ENCODE data around the gene MEF2A.
"Not testable (repeated sequence)": the region's sequence is repeated elsewhere in the genome, so short reads cannot be mapped to it uniquely, and the experiment has no call there.

MEF2A gene

DNA sequence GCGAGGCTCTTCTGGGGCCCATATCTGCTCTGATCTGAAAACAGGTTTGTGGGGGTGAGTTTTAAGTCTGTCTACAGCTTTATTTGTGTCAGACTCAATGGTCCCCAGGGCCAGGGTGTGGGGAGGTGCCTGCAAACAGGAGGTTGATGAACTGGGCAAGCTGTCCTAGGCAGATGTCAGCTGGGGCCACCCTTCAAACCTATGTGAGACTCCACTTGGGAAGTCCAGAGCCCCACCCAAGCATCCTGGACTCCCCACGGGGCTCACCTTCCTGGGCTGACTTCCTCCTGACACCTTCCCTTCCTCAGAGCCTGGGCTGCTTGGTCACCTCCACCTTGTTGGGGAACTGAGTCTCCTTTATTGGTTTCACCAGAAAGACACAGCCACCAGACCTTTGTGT is 176.1 kb downstream of the MEF2A start:
- no peak overlapping the region for H3K4me2 ChIP-seq
- H3K27me3 ChIP-seq: no peaks in the 10 kb centered on the region
- H4K20me1 ChIP-seq: no peaks in the 10 kb centered on the region
- TF ChIP-seq Cebpa-rat (IDR thresholded peaks at IDR 0.05): no peak
- H3K9me3 ChIP-seq: no peaks in the 10 kb centered on the region
- H3K27ac ChIP-seq: no peak overlapping the region
- peaks cover 13% of the 10 kb centered on the region; the same call in 1 of the 2 replicates for H3K36me3 ChIP-seq
- H3K4me3 ChIP-seq: no peak overlapping the region
- no peaks in the 10 kb centered on the region for H3K4me1 ChIP-seq
- no peak overlapping the region for H3K9ac ChIP-seq

DNA sequence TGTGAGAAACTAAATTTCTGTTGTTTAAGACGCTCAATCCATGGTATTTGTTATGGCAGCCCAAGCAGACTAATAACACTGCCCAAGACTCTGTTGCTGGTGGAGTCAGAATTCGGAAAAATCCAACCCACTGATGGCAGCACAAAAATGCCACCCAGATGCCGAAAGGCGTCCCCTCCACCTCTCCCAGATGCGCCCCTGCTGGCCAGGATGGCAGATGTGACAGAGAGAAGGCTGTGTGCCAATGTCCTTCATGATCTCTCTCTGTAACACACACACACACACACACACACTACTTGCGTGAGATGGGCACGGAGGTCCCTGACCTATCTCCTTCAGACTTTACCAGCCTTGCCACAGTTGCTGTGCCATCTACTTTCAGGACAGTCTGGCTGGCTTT is 178.4 kb downstream of the MEF2A start:
- Histone ChIP-seq H3K27me3 (no peaks in the 10 kb centered on the region), H3K9ac (no peak overlapping the region), H3K4me3 (no peak overlapping the region), H3K27ac (no peak overlapping the region), H3K4me1 (no peaks in the 10 kb centered on the region), H3K36me3 (0 out of 2 replicates have a peak, but pooled peaks cover 2% of the 10 kb centered on the region), H3K9me3 (no peaks in the 10 kb centered on the region), H4K20me1 (no peaks in the 10 kb centered on the region), H3K4me2 (no peak overlapping the region)
- no peak for TF ChIP-seq Cebpa-rat (IDR thresholded peaks at IDR 0.05)

DNA sequence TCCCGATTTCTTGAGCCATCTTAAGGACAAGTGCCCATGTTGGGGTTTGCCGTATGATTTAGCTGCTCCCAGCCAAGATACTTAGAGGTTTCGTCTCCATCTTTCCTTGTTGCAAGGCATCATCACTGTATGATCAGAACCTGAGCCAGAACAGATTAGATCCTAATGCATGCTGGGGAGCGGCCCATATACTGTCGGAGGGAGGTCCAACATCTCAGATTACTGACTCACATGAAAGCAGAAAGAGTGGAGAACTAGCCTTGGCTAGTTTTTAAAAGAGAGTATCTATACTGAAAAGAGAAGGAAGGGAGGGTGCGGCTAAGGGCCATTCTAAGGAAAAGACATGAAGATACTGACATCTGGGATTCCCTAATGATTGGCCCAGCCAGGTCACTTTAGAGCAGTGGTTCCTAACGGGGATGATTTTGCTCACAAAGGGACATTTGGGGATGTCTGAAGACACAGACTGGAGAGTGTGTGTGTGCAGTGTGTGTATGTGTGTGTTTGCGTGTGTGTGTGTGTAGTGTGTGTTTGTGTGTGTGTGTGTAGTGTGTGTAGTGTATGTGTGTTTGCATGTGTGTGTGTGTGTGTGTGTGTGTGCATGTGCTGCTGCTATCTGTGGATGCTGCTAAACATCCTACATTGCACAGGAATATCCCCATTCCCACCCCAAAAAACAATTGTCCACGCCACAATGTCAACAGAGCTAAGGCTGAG is 179.7 kb downstream of the MEF2A start:
- Histone ChIP-seq H3K4me1 (no peaks in the 10 kb centered on the region), H3K9ac (no peak overlapping the region), H3K4me3 (no peak overlapping the region), H3K27ac (no peak overlapping the region), H3K27me3 (no peaks in the 10 kb centered on the region), H4K20me1 (no peaks in the 10 kb centered on the region), H3K4me2 (no peak overlapping the region), H3K36me3 (no peaks in the 10 kb centered on the region), H3K9me3 (no peaks in the 10 kb centered on the region)
- TF ChIP-seq Cebpa-rat (IDR thresholded peaks at IDR 0.05): no peak

DNA sequence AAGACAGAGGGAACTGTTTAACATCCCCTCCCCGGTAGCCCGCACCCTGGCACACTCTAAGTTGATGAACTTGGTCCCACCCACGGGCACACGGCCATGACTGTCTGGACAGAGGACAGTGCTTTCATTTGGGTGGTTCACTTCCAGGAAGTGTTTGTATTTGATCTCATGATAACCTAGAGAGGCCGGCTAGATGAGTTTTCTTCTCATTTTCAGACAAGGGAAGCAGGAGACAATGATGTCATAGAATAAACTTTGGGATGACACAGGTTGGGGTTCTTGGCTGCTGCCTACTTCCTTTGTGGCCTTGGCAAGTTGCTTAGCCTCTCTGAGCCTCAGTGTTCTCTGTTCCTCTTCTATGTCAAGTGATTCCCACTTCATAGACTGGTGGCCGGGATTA is 183.6 kb downstream of the MEF2A start:
- no peak for TF ChIP-seq Cebpa-rat (IDR thresholded peaks at IDR 0.05)
- Histone ChIP-seq H3K9ac (no peak overlapping the region), H3K36me3 (no peaks in the 10 kb centered on the region), H3K4me2 (no peak overlapping the region), H3K4me3 (no peak overlapping the region), H4K20me1 (no peaks in the 10 kb centered on the region), H3K4me1 (peaks cover 15% of the 10 kb centered on the region), H3K27ac (no peak overlapping the region), H3K27me3 (no peaks in the 10 kb centered on the region), H3K9me3 (no peaks in the 10 kb centered on the region)

DNA sequence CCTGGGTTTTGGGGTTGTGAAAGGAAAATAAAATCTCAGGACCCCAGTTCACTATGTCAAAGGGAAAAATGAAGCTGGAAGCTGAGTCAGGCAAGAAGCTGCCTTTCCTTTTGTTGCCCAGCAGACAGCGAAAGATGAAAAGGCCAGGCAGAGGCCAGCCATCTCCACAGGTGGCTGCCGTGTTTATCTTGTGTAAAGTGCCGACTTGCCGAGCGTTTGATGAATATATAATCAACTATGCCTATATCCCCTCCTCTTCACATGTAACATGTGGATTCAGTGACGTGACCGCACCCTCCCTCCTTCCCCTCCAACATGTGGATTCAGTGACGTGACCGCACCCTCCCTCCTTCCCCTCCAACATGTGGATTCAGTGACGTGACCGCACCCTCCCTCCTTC is 184.5 kb downstream of the MEF2A start:
- not testable (repeated sequence) for H3K27ac ChIP-seq, H3K9me3 ChIP-seq

DNA sequence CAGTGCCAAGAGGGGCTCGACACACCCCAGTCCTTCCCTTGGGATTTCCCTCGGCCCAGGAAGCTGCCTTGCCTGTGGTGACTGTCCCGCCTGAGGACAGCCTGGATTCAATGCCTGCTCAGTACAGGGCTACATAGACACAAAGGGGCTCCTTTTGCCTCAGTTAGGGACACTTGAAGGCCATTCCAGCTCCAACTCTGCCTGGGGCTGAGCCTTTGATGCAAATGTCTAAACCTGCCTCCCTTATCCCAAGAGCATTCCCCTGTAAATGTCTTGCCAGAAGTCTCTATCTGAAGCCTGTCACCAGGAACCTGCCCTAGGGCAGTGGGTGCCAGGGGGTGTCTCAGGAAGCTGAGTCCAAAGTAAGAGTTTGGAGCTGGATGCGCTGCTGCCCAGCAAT is 186.8 kb downstream of the MEF2A start:
- Histone ChIP-seq H3K9ac (no peak overlapping the region), H3K27me3 (no peaks in the 10 kb centered on the region), H4K20me1 (no peaks in the 10 kb centered on the region), H3K9me3 (no peaks in the 10 kb centered on the region), H3K4me2 (peak overlapping the region; percentile 6; the same call in 1 of the 2 replicates), H3K4me1 (peaks cover 22% of the 10 kb centered on the region), H3K4me3 (no peak overlapping the region), H3K27ac (0 out of 2 replicates have a peak overlapping the region, but pooled peaks have one; percentile 0), H3K36me3 (no peaks in the 10 kb centered on the region)
- TF ChIP-seq Cebpa-rat (IDR thresholded peaks at IDR 0.05): no peak

More for the DNA sequence above, 184.5 kb downstream of the MEF2A start:
- not testable (repeated sequence) for H3K27me3 ChIP-seq, H3K9ac ChIP-seq, H3K4me3 ChIP-seq, H4K20me1 ChIP-seq, H3K4me2 ChIP-seq, H3K36me3 ChIP-seq
- peaks cover 17% of the 10 kb centered on the region for H3K4me1 ChIP-seq

DNA sequence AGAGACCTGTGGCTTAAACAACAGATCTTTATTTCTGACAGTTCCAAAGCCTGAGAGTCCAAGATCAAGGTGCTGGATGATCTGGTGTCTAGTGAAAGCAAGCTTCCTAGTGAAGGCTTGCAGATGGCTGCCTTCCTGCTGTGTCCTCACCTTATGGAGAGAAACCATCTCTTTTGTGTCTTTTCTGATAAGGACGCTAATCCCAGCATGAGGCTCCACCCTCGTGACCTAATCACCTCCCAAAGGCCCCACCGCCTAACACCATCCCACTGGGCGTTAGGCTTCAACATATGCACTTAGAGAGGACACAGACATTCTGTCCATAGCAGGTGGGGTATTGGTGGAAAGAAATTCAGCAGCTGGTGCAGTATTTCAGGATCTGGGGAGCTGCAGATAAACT is 187.3 kb downstream of the MEF2A start:
- H3K27me3 ChIP-seq: no peaks in the 10 kb centered on the region
- H4K20me1 ChIP-seq: no peaks in the 10 kb centered on the region
- peaks cover 22% of the 10 kb centered on the region for H3K4me1 ChIP-seq
- H3K9ac ChIP-seq: no peak overlapping the region
- H3K4me2 ChIP-seq: peak overlapping the region; percentile 6; the same call in 1 of the 2 replicates
- H3K27ac ChIP-seq: 0 out of 2 replicates have a peak overlapping the region, but pooled peaks have one; percentile 0
- no peak for TF ChIP-seq Cebpa-rat (IDR thresholded peaks at IDR 0.05)
- H3K4me3 ChIP-seq: no peak overlapping the region
- H3K36me3 ChIP-seq: no peaks in the 10 kb centered on the region
- H3K9me3 ChIP-seq: no peaks in the 10 kb centered on the region

DNA sequence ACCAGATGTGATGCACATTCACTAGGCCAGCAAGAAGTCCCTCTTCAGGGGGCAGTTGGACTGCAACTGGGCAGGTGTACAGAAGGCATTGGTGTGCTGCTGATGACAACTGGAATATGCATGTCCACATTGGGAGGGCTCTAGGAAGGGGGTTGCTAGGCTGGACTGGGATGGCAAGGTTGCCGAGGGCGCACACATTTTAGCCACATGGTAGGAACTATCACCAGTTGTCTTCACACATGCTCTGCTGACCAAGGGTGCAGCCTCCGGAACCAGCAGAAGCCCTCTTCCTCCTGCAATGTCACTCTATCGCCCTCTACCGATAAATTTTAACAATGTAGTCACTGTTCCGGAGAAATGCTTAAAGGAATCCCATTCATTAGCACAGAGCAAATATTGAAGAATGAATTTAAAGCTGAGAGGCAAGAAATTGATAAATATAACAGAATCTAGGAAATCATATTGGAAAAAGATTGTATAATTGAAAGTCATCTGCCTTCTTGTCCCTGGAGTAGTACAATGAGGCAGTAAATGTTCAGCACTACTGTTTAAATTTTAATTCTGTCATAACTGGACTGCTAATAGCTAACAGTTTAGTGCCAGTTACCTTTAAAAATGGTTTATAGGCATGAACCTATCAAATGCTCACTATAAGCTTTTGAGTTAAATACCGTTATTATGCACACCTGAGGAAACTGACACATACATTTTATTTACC is 190.1 kb downstream of the MEF2A start:
- peaks cover 22% of the 10 kb centered on the region for H3K4me1 ChIP-seq
- no peak overlapping the region for H3K9ac ChIP-seq
- no peak overlapping the region for H3K4me3 ChIP-seq
- TF ChIP-seq Cebpa-rat (IDR thresholded peaks at IDR 0.05): no peak
- H3K36me3 ChIP-seq: no peaks in the 10 kb centered on the region
- peak overlapping the region; percentile 38 for H3K4me2 ChIP-seq
- H3K9me3 ChIP-seq: no peaks in the 10 kb centered on the region
- no peaks in the 10 kb centered on the region for H3K27me3 ChIP-seq
- no peaks in the 10 kb centered on the region for H4K20me1 ChIP-seq
- no peak overlapping the region for H3K27ac ChIP-seq

DNA sequence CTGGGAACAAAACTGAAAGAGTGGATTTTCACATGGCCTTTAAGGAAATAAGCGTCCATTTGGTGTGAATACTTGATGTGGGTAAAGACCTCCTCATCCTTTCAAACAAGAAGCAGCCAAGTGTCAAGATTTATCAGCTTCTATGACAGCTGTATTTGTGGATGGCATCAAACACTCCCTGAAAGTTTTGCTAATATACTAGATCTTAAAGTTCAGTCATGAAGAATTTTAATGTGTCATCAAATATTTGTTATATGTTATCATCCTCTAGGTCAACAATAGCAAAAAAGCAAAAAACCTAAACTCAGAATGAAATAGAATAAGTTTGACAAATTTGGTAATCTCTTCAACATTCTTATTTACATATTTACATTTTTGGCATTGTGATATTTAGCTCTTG is 196.5 kb downstream of the MEF2A start:
- Histone ChIP-seq H4K20me1 (no peaks in the 10 kb centered on the region), H3K27ac (no peak overlapping the region), H3K4me2 (no peak overlapping the region), H3K4me3 (no peak overlapping the region), H3K27me3 (no peaks in the 10 kb centered on the region), H3K36me3 (no peaks in the 10 kb centered on the region), H3K9ac (no peak overlapping the region), H3K4me1 (no peaks in the 10 kb centered on the region), H3K9me3 (no peaks in the 10 kb centered on the region)
- TF ChIP-seq Cebpa-rat (IDR thresholded peaks at IDR 0.05): no peak

DNA sequence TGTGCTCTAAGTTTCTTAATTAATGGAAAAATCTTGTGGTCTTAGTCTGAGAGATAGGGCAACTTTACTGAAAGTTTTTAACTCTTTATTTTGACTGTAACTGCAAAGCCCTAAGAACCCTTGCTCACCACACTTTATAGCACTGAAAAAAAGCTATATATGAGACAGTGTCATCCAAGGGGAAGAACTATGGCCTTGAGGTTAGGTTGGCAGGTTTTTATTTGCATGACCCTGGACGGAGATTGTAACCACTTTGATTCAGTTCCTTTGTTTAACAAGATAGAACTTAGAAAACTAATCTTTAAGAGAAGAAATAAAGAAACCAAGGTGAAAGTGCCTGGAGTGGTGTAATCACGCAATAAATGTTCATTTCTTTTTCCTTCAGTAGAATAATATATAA is 198.0 kb downstream of the MEF2A start:
- Histone ChIP-seq H3K9me3 (no peaks in the 10 kb centered on the region), H3K27ac (no peak overlapping the region), H3K4me2 (no peak overlapping the region), H3K27me3 (no peaks in the 10 kb centered on the region), H4K20me1 (no peaks in the 10 kb centered on the region), H3K36me3 (no peaks in the 10 kb centered on the region), H3K4me3 (no peak overlapping the region), H3K9ac (no peak overlapping the region), H3K4me1 (no peaks in the 10 kb centered on the region)
- TF ChIP-seq Cebpa-rat (IDR thresholded peaks at IDR 0.05): no peak

Measured in BLaER1 (cell line).